GM18511 (cell line): ENCODE measurements around the gene ZNF236.
A peak's percentile ranks its signal among the peaks of the same experiment; 100 is the strongest.

Source experiments
- ATAC-seq: cut with Tn5 transposase; IDR thresholded peaks from one replicate; pipeline ENCODE4 v1.9.1; 2021; ENCODE audit warnings: mild to moderate bottlenecking, moderate library complexity; ENCODE audit not compliant: unreplicated experiment

Gene ZNF236

GRCh38 chr18:76967721-76968472 lies 145.5 kb downstream of the ZNF236 start:
- no peak for ATAC-seq

GRCh38 chr18:76970770-76971559 lies 148.6 kb downstream of the ZNF236 start:
- no peak for ATAC-seq

GRCh38 chr18:76972241-76972640 lies 149.9 kb downstream of the ZNF236 start:
- no peak for ATAC-seq

- no peak for ATAC-seq
Observed at GRCh38 chr18:76972846-76973519, 150.6 kb downstream of the ZNF236 start.

- no peak for ATAC-seq
Observed at GRCh38 chr18:76973520-76974266, 151.3 kb downstream of the ZNF236 start.

- ATAC-seq, result no peak
Observed at GRCh38 chr18:76974386-76974785, 152.0 kb downstream of the ZNF236 start.

GRCh38 chr18:76975577-76976110 lies 153.3 kb downstream of the ZNF236 start:
- ATAC-seq, result no peak

- no peak for ATAC-seq
Observed at GRCh38 chr18:76977108-76977621, 154.8 kb downstream of the ZNF236 start.

GRCh38 chr18:76977684-76978232 lies 155.4 kb downstream of the ZNF236 start:
- ATAC-seq, result no peak

- no peak for ATAC-seq
Observed at GRCh38 chr18:76978616-76979015, 156.3 kb downstream of the ZNF236 start.

GRCh38 chr18:76979111-76979751 lies 156.9 kb downstream of the ZNF236 start:
- ATAC-seq, result no peak

- no peak for ATAC-seq
Observed at GRCh38 chr18:76979906-76980305, 157.5 kb downstream of the ZNF236 start.

GRCh38 chr18:76980663-76981395 lies 158.5 kb downstream of the ZNF236 start:
- ATAC-seq, result peak; percentile 42

- ATAC-seq, result peak; percentile 59
Observed at GRCh38 chr18:76981396-76981968, 159.1 kb downstream of the ZNF236 start.

- no peak for ATAC-seq
Observed at GRCh38 chr18:76982038-76982437, 159.7 kb downstream of the ZNF236 start.

GRCh38 chr18:76982841-76983583 lies 160.7 kb downstream of the ZNF236 start:
- peak; percentile 75 for ATAC-seq

- no peak for ATAC-seq
Observed at GRCh38 chr18:76983613-76984051, 161.3 kb downstream of the ZNF236 start.
